Duodenal mucosa (tissue), 2 donors: ENCODE data around the gene PTPRE.
"Not testable (repeated sequence)": the region's sequence is repeated elsewhere in the genome, so short reads cannot be mapped to it uniquely, and the experiment has no call there.

ENCODE experiments used
- H3K27ac ChIP-seq: one replicate; pipeline ENCODE4 v1.7.0; 2013; ENCODE audit warnings: low read depth, low read length
- H3K27me3 ChIP-seq, 2 donors: one replicate each; pipeline ENCODE4 v1.7.0; 2013; ENCODE audit warnings: low read length in 2 of 2, control low read depth in 1 of 2; ENCODE audit not compliant: insufficient read depth in 2 of 2, control insufficient read depth in 1 of 2
- H3K36me3 ChIP-seq, 2 donors: one replicate each; pipeline ENCODE4 v1.7.0; 2013; ENCODE audit warnings: low read length in 2 of 2, control low read depth in 1 of 2; ENCODE audit not compliant: insufficient read depth in 2 of 2, control insufficient read depth in 1 of 2
- H3K4me1 ChIP-seq, 2 donors: one replicate each; pipeline ENCODE4 v1.7.0; 2013; ENCODE audit warnings: low read length in 2 of 2, control low read depth in 1 of 2; ENCODE audit not compliant: insufficient read depth in 2 of 2, control insufficient read depth in 1 of 2
- H3K4me3 ChIP-seq, 2 donors: one replicate each; pipeline ENCODE4 v1.7.0; 2013; ENCODE audit warnings: low read length in 2 of 2, low read depth in 1 of 2
- H3K9ac ChIP-seq, 2 donors: one replicate each; pipeline ENCODE4 v1.7.0; 2013; ENCODE audit warnings: low read length in 2 of 2, low read depth in 1 of 2
- H3K9me3 ChIP-seq, 2 donors: one replicate each; pipeline ENCODE4 v1.7.0; 2013; ENCODE audit warnings: low read length in 2 of 2, control low read depth in 1 of 2; ENCODE audit not compliant: control insufficient read depth in 1 of 2

Gene PTPRE

GRCh38 chr10:127986531-127987466 is 79.9 kb downstream of the PTPRE start:
- Histone ChIP-seq H3K36me3 (no peaks in the 10 kb centered on the region), H3K4me1 (peaks cover 7 to 8% of the 10 kb centered on the region in 2 donors), H3K9me3 (no peaks in the 10 kb centered on the region), H3K27me3 (no peaks in the 10 kb centered on the region), H3K9ac (no peak overlapping the region), H3K4me3 (no peak overlapping the region), H3K27ac (peak overlapping the region; percentile 54)

- peaks cover 7 to 8% of the 10 kb centered on the region in 2 donors for H3K4me1 ChIP-seq
- no peak overlapping the region for H3K27ac ChIP-seq
- no peaks in the 10 kb centered on the region for H3K36me3 ChIP-seq
- no peak overlapping the region for H3K9ac ChIP-seq
- H3K27me3 ChIP-seq = no peaks in the 10 kb centered on the region
- H3K9me3 ChIP-seq = no peaks in the 10 kb centered on the region
- no peak overlapping the region for H3K4me3 ChIP-seq
Observed at GRCh38 chr10:127987467-127988380, 80.8 kb downstream of the PTPRE start.

GRCh38 chr10:127989481-127990012 is 82.6 kb downstream of the PTPRE start:
- Histone ChIP-seq H3K27me3 (no peaks in the 10 kb centered on the region), H3K27ac (no peak overlapping the region), H3K9me3 (no peaks in the 10 kb centered on the region), H3K9ac (no peak overlapping the region), H3K4me3 (no peak overlapping the region), H3K4me1 (peaks cover 7 to 8% of the 10 kb centered on the region in 2 donors), H3K36me3 (no peaks in the 10 kb centered on the region)

GRCh38 chr10:127990132-127990788 is 83.4 kb downstream of the PTPRE start:
- H3K36me3 ChIP-seq, H3K27me3 ChIP-seq, H3K9ac ChIP-seq, H3K4me1 ChIP-seq, H3K9me3 ChIP-seq, H3K27ac ChIP-seq, H3K4me3 ChIP-seq: not testable (repeated sequence)

- H3K4me3 ChIP-seq = no peak overlapping the region
- no peak overlapping the region for H3K9ac ChIP-seq
- no peaks in the 10 kb centered on the region for H3K36me3 ChIP-seq
- H3K4me1 ChIP-seq = peaks cover 7 to 8% of the 10 kb centered on the region in 2 donors
- peak overlapping the region; percentile 48 for H3K27ac ChIP-seq
- H3K9me3 ChIP-seq = no peaks in the 10 kb centered on the region
- no peaks in the 10 kb centered on the region for H3K27me3 ChIP-seq
Observed at GRCh38 chr10:127990846-127991542, 84.1 kb downstream of the PTPRE start.

GRCh38 chr10:127991543-127992255 is 84.8 kb downstream of the PTPRE start:
- Histone ChIP-seq H3K9ac (no peak overlapping the region), H3K9me3 (no peaks in the 10 kb centered on the region), H3K27ac (peak overlapping the region; percentile 48), H3K36me3 (no peaks in the 10 kb centered on the region), H3K4me1 (peaks cover 7 to 8% of the 10 kb centered on the region in 2 donors), H3K4me3 (no peak overlapping the region), H3K27me3 (no peaks in the 10 kb centered on the region)

GRCh38 chr10:127992376-127992775 is 85.5 kb downstream of the PTPRE start:
- H3K36me3 ChIP-seq = no peaks in the 10 kb centered on the region
- H3K27ac ChIP-seq = no peak overlapping the region
- no peak overlapping the region for H3K9ac ChIP-seq
- H3K4me1 ChIP-seq = peaks cover 8 to 10% of the 10 kb centered on the region in 2 donors
- H3K27me3 ChIP-seq = no peaks in the 10 kb centered on the region
- H3K9me3 ChIP-seq = no peaks in the 10 kb centered on the region
- H3K4me3 ChIP-seq = no peak overlapping the region

GRCh38 chr10:127993056-127993690 is 86.3 kb downstream of the PTPRE start:
- no peaks in the 10 kb centered on the region for H3K36me3 ChIP-seq
- peaks cover 8 to 11% of the 10 kb centered on the region in 2 donors for H3K4me1 ChIP-seq
- H3K9ac ChIP-seq = no peak overlapping the region
- no peak overlapping the region for H3K4me3 ChIP-seq
- no peaks in the 10 kb centered on the region for H3K9me3 ChIP-seq
- H3K27ac ChIP-seq = no peak overlapping the region
- H3K27me3 ChIP-seq = no peaks in the 10 kb centered on the region
